ENCODE results near the gene CASP9.

- TF ChIP-seq CTCF (IDR thresholded peaks at IDR 0.05) (no peak), POLR2AphosphoS5 (IDR thresholded peaks at IDR 0.05; ENCODE audit: insufficient read depth in 1 of 2, low read depth in 1 of 2) (no peak)
These were observed 10.1 kb downstream of the CASP9 start for GRCh38 chr1:15513919-15514318.

Measured in vagina (tissue), 2 donors.